HG02970 (cell line): ENCODE results near the gene ZNF714.
A peak's percentile ranks its signal among the peaks of the same experiment; 100 is the strongest.
"Not testable (repeated sequence)": the region's sequence is repeated elsewhere in the genome, so short reads cannot be mapped to it uniquely, and the experiment has no call there.

Experiments
- ATAC-seq: cut with Tn5 transposase; IDR thresholded peaks from one replicate; pipeline ENCODE4 v1.9.1; 2021; ENCODE audit warnings: mild to moderate bottlenecking, moderate library complexity, moderate number of reproducible peaks; ENCODE audit not compliant: unreplicated experiment, low FRiP score

The ZNF714 gene

DNA sequence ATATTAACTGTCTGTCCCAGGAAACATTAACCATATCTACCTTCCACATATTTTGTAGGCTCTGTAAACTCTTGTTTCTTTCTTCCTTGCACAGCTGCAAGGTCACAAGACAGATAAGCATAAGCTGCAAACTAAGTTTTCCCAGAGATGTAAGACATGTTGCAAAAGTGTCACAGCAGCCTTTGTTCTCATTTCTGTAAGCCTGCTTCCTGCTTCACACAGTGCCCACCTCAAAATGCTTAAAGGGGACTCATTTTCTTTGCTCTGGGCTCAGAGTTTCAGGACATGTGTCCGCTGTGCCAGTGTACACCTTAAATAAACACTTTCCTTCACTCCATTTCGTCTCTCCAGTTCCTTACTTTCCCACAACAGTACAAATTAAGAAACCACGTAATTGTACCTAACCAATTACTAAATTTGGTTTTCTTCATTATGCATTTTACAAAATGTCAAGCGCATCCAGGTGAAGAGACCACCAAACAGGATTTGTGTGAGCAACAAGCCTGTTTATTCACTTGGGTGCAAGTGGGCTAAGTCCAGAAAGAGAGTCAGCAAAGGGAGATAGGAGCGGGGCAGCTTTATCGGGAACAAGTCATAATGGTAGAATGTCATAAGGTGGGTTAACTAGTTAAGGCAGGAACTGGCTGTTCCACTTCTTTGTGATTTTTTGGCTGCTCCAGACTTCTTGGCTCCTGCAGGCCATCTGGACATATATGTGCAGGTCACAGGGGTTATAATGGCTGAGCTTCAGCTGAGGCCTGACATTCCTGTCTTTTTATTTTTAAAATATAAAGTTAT, 47.1 kb downstream of the ZNF714 start:
- ATAC-seq, result no peak

DNA sequence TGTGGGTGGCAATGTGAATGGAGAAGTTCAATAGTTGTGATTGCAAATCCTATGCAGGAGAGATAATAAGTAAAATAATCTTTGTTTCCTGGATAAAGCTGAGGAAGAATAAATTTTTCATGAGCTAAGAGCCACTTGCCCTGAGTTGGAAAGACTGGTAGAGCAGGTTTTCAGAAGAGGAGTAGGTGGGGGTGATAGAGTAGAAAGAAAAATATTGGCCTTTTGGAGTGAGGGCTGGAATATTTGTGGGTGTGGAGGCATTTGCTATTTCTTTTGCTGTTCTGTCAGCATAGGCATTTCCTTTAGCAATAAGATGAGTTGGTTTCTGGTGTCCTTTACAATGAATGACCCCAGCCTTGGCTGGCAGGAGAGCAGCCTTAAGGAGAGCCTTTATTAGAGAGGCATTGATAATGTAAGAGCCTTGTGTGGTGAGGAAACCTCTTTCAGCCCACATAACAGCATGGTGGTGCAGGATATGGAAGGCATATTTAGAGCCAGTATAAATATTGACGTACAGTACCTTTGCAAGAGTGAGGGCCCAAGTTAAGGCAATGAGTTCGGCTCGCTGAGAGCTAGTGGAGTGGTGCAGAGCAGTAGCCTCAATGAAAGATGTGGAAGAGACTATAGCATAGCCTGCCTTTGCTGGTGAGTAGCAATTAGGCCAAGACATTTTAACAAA, 48.2 kb downstream of the ZNF714 start:
- no peak for ATAC-seq

GRCh38 chr19:21133633-21134032, 51.6 kb downstream of the ZNF714 start:
- no peak for ATAC-seq

GRCh38 chr19:21134934-21135366, 52.9 kb downstream of the ZNF714 start:
- ATAC-seq, result no peak

GRCh38 chr19:21135433-21135832, 53.4 kb downstream of the ZNF714 start:
- ATAC-seq, result no peak

DNA sequence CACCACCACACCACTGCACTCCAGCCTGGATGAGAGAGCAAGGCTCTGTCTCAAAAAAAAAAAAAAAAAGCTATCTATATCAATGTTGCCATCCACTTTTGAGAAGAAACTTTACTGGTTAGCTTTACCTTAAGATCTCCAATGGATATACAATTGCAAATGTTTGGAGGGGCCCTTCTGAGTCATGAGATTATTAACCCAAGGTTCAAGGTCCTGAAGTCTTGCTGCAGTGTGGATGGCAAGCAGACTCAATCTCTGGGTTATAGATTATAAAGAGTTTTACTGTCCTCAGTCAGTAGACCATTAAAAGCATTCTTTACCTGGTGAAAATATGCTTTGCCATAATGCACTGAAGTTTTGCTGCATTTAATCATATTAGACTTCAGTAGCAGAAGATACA, 56.1 kb downstream of the ZNF714 start:
- no peak for ATAC-seq

- not testable (repeated sequence) for ATAC-seq
These were observed 59.0 kb downstream of the ZNF714 start for GRCh38 chr19:21141006-21141405.

DNA sequence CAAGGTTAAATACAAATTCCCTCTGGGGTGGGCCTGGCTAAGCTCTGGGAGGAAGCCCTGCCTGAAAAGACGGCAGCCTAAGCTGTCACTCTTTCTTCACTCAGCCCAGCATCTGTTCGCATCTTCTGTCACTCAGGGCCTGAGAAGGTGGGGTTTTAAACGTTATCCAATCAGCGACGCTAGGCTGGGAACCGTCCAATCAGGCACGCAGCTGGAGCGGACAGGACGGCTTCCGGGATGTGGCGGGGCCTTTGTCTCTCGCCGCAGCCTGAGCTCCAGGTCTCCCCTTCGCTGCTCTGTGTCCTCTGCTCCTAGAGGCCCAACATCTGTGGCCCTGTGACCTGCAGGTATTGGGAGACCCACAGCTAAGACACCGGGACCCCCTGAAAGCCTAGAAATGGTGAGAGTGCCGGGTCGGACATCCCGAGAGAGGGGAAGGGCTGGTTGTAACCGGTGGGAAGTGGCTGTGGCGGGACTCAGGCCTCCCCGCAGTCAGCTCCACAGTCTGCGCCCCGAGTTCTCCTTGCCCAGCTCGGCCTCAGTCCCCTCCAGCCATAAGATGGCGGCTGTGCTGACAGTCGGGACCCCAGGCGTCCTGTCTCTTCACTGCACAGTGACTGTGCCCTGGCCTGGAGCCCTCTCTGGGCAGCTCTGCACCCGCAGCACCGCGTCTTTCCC, 59.9 kb downstream of the ZNF714 start, which contains the start of gene ZNF431:
TSS of gene ZNF431 (plus strand) at position 254 of the 678 bp plus-strand sequence. CDS start at position 398, 144 bp downstream.
- ATAC-seq, result peak; percentile 98

DNA sequence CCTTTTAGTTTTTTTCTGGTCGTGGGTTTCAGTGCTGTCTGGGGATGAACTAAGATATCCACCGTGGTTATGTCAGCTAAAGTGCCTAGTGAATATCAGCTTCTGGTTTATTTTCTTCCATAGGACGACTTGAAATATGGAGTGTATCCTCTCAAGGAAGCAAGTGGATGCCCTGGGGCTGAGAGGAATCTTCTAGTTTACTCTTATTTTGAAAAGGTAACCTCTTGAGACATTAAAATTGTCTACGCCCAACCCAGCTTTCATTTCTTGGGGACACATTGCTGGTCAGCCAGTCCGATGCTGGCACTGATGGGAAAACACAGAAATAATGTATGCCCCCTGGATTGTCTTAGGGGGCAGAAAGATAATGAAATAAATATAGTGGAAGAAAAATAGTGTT, 61.4 kb downstream of the ZNF714 start:
- no peak for ATAC-seq

DNA sequence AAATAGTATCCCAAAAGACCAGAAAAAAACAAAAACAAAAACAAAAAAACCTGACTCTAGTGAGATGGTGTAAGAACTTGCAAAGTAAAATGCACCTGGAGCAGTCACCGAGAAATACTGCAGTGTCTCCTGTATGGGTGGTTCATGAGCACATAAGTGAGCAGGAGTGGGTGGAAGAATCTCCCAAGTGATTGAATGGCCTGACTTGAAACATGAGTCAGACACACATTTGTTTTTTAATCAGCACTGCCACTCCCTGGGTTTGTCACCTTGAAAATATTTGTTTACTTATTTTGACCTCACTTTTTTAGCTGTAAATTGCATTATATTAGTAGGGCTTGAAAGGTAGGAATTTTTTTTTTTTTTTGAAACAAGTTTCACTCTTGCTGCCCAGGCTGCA, 61.9 kb downstream of the ZNF714 start:
- ATAC-seq, result no peak

GRCh38 chr19:21147540-21147939, 65.5 kb downstream of the ZNF714 start:
- no peak for ATAC-seq

DNA sequence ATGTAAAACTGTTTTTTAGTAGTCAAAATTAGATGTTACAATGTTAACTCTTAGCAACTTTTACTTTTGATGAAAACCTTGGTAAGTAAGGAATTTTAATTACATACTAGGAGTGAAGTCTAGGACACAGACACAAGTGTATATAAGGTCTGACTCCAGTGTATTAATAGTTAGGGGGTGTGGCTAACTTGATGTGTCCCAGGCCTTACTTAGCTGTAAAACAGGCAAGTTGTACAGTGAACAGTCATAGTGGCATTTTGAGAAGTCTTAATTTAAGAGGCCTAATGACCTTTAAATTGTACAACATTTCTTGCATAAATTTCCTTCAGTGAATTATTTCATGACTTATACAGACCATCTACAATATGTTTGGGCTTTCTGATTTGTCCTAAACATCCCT, 66.7 kb downstream of the ZNF714 start:
- ATAC-seq, result no peak

DNA sequence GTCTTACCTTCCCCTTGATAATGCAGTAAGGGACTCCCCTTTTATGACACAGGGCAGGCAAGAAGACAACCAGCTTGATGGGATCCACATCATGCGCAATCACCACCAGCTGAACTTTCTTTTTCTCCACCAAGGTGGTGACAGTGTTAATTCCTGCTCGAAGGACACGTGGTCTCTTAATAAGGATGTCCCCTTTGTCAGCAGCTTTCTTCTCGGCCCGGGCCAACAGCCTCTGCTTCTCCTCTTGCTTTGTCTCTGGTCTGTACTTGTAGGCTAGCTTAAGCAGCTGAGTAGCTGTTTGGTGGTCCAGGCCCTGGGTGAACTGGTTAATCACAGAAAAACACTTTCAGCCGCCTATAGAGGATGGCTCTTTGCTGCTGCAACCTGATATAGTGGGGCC, 67.9 kb downstream of the ZNF714 start:
- ATAC-seq, result no peak

GRCh38 chr19:21151460-21151859, 69.5 kb downstream of the ZNF714 start:
- ATAC-seq, result no peak

- no peak for ATAC-seq
These were observed 76.6 kb downstream of the ZNF714 start for GRCh38 chr19:21158523-21159135.

GRCh38 chr19:21164541-21164940, 82.5 kb downstream of the ZNF714 start:
- no peak for ATAC-seq

- no peak for ATAC-seq
These were observed 84.4 kb downstream of the ZNF714 start for GRCh38 chr19:21166436-21166835.
